ENCODE results near the gene CDK14. TPM values are rescaled to one million over a fixed set of nuclear protein-coding genes. Genes with fewer than 3 reads are reported as not detected.

Gene CDK14
- total RNA-seq, 1 donor from 2014 or later: 52.3 TPM

DNA sequence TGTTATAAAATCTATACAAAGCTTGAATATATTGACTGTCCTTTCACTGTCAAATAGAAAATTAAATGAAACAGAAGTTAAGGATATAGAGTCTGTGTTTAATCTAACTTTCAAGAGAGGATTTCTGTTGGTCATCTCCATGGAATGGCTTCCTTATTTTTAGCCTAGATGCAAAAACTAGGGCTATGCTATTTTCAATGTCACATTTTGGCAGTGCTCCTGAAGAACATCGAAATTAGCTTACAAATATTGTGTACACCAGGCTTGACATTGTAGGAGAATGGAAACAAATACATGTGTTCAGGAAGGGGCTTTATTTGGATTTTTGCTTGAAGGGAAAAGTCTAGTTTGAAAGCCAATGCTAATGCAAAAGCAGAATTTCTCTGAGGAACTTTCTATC is 295.4 kb downstream of the CDK14 start:
- no peak overlapping the region for H3K9ac ChIP-seq
- TF ChIP-seq CTCF (IDR thresholded peaks at IDR 0.05) (no peak), EZH2phosphoT487 (IDR thresholded peaks at IDR 0.05) (no peak), EZH2 (IDR thresholded peaks at IDR 0.05) (no peak)
- Mint-ChIP-seq H3K4me3 (no peak overlapping the region), H3K4me1 (no peaks in the 10 kb centered on the region), H3K27ac (no peak overlapping the region), H3K9me3 (no peaks in the 10 kb centered on the region), H3K36me3 (no peaks in the 10 kb centered on the region), H3K27me3 (ENCODE audit: insufficient read depth, low read depth) (no peaks in the 10 kb centered on the region)
- no peak overlapping the region for H3K27ac ChIP-seq
- no peaks in the 10 kb centered on the region for H4K20me1 ChIP-seq (ENCODE audit: low read depth)
- H3F3A ChIP-seq (ENCODE audit: low read depth): no peaks in the 10 kb centered on the region
- no peaks in the 10 kb centered on the region for H3K79me2 ChIP-seq (ENCODE audit: low read depth)
- H2AFZ ChIP-seq (replicated peaks): no peak overlapping the region
- H3K4me2 ChIP-seq: no peak overlapping the region
- no peaks in the 10 kb centered on the region for H3K36me3 ChIP-seq
- no peaks in the 10 kb centered on the region for H3K27me3 ChIP-seq
- no peaks in the 10 kb centered on the region for H3K4me1 ChIP-seq
- no peaks in the 10 kb centered on the region for H3K9me3 ChIP-seq (ENCODE audit: low read depth)
- DNase-seq (ENCODE audit: low spot score): no peak
- no peak overlapping the region for H3K4me3 ChIP-seq

DNA sequence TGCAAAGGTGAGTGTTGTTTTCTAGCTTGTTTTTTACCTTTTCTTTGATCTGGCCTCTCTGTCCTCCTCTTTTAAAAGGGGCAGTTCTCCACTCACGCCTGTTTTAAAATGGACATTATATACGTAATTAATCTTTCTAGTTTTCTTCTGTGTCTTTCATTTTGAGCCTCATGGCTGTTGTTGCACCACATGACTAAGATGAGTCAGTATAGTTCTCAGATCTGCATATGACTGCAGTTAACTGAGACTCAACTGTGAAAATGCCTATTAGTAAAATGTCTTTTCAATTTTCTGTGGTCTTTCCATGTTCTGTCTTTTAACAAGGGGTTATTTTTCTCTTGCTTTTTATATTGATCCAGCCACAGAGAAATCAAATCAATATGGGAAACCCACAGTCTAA is 296.1 kb downstream of the CDK14 start:
- H3K27ac ChIP-seq: no peak overlapping the region
- H3F3A ChIP-seq (ENCODE audit: low read depth): no peaks in the 10 kb centered on the region
- Mint-ChIP-seq H3K4me3 (no peak overlapping the region), H3K27me3 (ENCODE audit: insufficient read depth, low read depth) (no peaks in the 10 kb centered on the region), H3K36me3 (no peaks in the 10 kb centered on the region), H3K4me1 (no peaks in the 10 kb centered on the region), H3K9me3 (no peaks in the 10 kb centered on the region), H3K27ac (no peak overlapping the region)
- no peak overlapping the region for H3K9ac ChIP-seq
- H3K9me3 ChIP-seq (ENCODE audit: low read depth): no peaks in the 10 kb centered on the region
- H4K20me1 ChIP-seq (ENCODE audit: low read depth): no peaks in the 10 kb centered on the region
- no peaks in the 10 kb centered on the region for H3K79me2 ChIP-seq (ENCODE audit: low read depth)
- H3K36me3 ChIP-seq: no peaks in the 10 kb centered on the region
- TF ChIP-seq EZH2phosphoT487 (IDR thresholded peaks at IDR 0.05): no peak
- no peak for TF ChIP-seq CTCF (IDR thresholded peaks at IDR 0.05)
- no peak for TF ChIP-seq EZH2 (IDR thresholded peaks at IDR 0.05)
- no peaks in the 10 kb centered on the region for H3K4me1 ChIP-seq
- no peaks in the 10 kb centered on the region for H3K27me3 ChIP-seq
- H3K4me3 ChIP-seq: no peak overlapping the region
- no peak for DNase-seq (ENCODE audit: low spot score)
- no peak overlapping the region for H3K4me2 ChIP-seq
- H2AFZ ChIP-seq (replicated peaks): no peak overlapping the region

DNA sequence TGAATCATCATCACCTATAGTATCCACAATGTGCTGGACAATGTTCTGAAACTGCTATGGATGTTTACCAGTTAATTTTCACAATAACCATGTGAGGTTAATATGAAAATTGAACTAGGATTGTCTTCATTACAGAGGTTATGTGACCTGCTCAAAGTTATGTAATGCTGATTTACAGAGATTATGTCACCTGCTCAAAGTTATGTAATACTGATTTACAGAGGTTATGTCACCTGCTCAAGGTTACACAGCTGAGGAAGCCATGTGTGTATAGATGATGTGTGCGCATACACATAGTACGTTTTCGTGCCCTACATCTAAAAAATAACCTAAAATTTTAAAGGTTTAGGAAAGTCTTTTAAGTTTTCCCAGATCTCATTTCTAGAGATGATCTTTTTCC is 298.0 kb downstream of the CDK14 start:
- Mint-ChIP-seq H3K4me1 (no peaks in the 10 kb centered on the region), H3K9me3 (no peaks in the 10 kb centered on the region), H3K27ac (no peak overlapping the region), H3K27me3 (ENCODE audit: insufficient read depth, low read depth) (no peaks in the 10 kb centered on the region), H3K36me3 (no peaks in the 10 kb centered on the region), H3K4me3 (no peak overlapping the region)
- H3K4me3 ChIP-seq: no peak overlapping the region
- H3F3A ChIP-seq (ENCODE audit: low read depth): no peaks in the 10 kb centered on the region
- no peak overlapping the region for H3K27ac ChIP-seq
- H3K36me3 ChIP-seq: no peaks in the 10 kb centered on the region
- no peak overlapping the region for H2AFZ ChIP-seq (replicated peaks)
- no peaks in the 10 kb centered on the region for H3K4me1 ChIP-seq
- no peaks in the 10 kb centered on the region for H3K27me3 ChIP-seq
- no peaks in the 10 kb centered on the region for H3K9me3 ChIP-seq (ENCODE audit: low read depth)
- no peaks in the 10 kb centered on the region for H4K20me1 ChIP-seq (ENCODE audit: low read depth)
- no peaks in the 10 kb centered on the region for H3K79me2 ChIP-seq (ENCODE audit: low read depth)
- no peak overlapping the region for H3K9ac ChIP-seq
- no peak for TF ChIP-seq CTCF (IDR thresholded peaks at IDR 0.05)
- TF ChIP-seq EZH2phosphoT487 (IDR thresholded peaks at IDR 0.05): no peak
- TF ChIP-seq EZH2 (IDR thresholded peaks at IDR 0.05): no peak
- H3K4me2 ChIP-seq: no peak overlapping the region
- DNase-seq (ENCODE audit: low spot score): no peak

- Histone ChIP-seq H2AFZ (replicated peaks) (no peak overlapping the region), H3K9ac (no peak overlapping the region), H3K27me3 (no peaks in the 10 kb centered on the region), H3F3A (ENCODE audit: low read depth) (no peaks in the 10 kb centered on the region), H3K79me2 (ENCODE audit: low read depth) (no peaks in the 10 kb centered on the region), H3K4me2 (no peak overlapping the region), H3K4me1 (no peaks in the 10 kb centered on the region), H4K20me1 (ENCODE audit: low read depth) (no peaks in the 10 kb centered on the region), H3K4me3 (no peak overlapping the region), H3K27ac (no peak overlapping the region), H3K36me3 (no peaks in the 10 kb centered on the region), H3K9me3 (ENCODE audit: low read depth) (no peaks in the 10 kb centered on the region)
- H3K4me3 Mint-ChIP-seq: no peak overlapping the region
- no peaks in the 10 kb centered on the region for H3K4me1 Mint-ChIP-seq
- H3K27me3 Mint-ChIP-seq (ENCODE audit: insufficient read depth, low read depth): no peaks in the 10 kb centered on the region
- no peak for DNase-seq (ENCODE audit: low spot score)
- peaks cover 7% of the 10 kb centered on the region for H3K36me3 Mint-ChIP-seq
- no peak for TF ChIP-seq EZH2phosphoT487 (IDR thresholded peaks at IDR 0.05)
- no peak for TF ChIP-seq CTCF (IDR thresholded peaks at IDR 0.05)
- no peak for TF ChIP-seq EZH2 (IDR thresholded peaks at IDR 0.05)
- no peaks in the 10 kb centered on the region for H3K9me3 Mint-ChIP-seq
- no peak overlapping the region for H3K27ac Mint-ChIP-seq
Measured at GRCh38 chr7:90896458-90896857, 300.3 kb downstream of the CDK14 start.
